ENCODE measurements around the gene ARHGAP42.
"Not testable (repeated sequence)": the region's sequence is repeated elsewhere in the genome, so short reads cannot be mapped to it uniquely, and the experiment has no call there.

Gene ARHGAP42, protein sequence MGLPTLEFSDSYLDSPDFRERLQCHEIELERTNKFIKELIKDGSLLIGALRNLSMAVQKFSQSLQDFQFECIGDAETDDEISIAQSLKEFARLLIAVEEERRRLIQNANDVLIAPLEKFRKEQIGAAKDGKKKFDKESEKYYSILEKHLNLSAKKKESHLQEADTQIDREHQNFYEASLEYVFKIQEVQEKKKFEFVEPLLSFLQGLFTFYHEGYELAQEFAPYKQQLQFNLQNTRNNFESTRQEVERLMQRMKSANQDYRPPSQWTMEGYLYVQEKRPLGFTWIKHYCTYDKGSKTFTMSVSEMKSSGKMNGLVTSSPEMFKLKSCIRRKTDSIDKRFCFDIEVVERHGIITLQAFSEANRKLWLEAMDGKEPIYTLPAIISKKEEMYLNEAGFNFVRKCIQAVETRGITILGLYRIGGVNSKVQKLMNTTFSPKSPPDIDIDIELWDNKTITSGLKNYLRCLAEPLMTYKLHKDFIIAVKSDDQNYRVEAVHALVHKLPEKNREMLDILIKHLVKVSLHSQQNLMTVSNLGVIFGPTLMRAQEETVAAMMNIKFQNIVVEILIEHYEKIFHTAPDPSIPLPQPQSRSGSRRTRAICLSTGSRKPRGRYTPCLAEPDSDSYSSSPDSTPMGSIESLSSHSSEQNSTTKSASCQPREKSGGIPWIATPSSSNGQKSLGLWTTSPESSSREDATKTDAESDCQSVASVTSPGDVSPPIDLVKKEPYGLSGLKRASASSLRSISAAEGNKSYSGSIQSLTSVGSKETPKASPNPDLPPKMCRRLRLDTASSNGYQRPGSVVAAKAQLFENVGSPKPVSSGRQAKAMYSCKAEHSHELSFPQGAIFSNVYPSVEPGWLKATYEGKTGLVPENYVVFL

GRCh38 chr11:100687054-100687629 lies at the start of gene ARHGAP42:
ARHGAP42 (plus strand) TSS chr11:100687288; CDS start chr11:100687679, 391 bp downstream.
- DNase-seq (ENCODE audit: low spot score): no peak

- no peak for DNase-seq (ENCODE audit: low spot score)
These were observed 49.4 kb upstream of the ARHGAP42 start for GRCh38 chr11:100637706-100638105.

DNA sequence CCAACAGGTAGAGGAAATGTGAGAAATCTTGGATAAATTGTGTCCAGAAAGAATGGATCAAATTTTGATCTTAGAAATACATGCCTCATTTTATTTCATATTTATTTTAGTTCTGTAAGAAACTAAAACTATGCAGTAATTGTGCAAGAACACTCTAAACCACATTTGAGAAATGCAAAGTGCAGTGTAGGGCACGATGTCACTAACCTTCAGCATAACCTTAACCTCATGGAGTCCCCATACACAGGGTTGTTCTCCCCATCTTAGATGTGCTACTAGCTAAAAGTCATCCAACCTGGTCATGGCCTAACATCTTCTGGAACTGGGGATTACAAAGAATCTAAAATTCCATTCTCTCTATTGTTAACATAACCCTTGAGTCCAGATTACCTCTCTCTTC lies 48.4 kb upstream of the ARHGAP42 start:
- no peak for DNase-seq (ENCODE audit: low spot score)

DNA sequence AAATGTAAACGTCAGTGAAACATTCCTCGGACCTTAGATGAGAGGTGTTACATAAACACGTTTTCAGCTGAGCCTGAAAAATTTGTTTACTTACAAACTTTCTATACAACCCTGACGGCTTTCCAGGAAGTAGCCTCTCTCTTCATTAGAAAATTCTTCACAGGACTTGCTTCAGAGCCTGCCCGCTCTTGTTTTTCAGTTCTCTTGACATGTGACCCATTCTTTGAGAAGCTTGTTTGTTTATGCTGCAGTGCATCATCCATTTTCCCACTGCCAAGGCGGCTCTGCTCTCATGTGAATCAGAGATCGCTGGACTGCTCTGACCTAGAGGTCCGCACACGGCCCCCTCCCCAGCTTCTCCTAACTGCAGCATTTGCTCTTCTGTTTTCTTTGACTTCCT lies 47.9 kb upstream of the ARHGAP42 start:
- DNase-seq (ENCODE audit: low spot score): no peak

- no peak for DNase-seq (ENCODE audit: low spot score)
These were observed 47.0 kb upstream of the ARHGAP42 start for GRCh38 chr11:100640071-100640470.

- no peak for DNase-seq (ENCODE audit: low spot score)
These were observed 46.4 kb upstream of the ARHGAP42 start for GRCh38 chr11:100640646-100641045.

GRCh38 chr11:100641456-100641855 lies 45.6 kb upstream of the ARHGAP42 start:
- no peak for DNase-seq (ENCODE audit: low spot score)

DNA sequence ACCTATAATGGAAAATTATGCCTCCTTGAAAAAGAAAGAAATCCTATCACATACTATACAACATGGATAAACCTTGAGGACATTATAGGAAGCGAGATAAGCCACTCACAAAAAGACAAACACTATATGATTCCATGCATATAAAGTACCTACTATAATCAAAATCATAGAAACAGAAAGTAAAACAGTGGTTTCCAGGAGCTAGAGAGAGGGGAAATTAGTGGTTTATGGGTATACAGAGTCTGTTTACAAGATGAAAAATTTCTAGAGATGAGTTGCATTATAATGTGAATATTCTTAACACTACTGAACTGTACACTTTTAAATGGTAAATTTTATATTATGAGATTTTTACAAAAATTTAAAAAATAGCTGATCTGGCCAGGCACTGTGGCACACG lies 40.5 kb upstream of the ARHGAP42 start:
- DNase-seq (ENCODE audit: low spot score): no peak

DNA sequence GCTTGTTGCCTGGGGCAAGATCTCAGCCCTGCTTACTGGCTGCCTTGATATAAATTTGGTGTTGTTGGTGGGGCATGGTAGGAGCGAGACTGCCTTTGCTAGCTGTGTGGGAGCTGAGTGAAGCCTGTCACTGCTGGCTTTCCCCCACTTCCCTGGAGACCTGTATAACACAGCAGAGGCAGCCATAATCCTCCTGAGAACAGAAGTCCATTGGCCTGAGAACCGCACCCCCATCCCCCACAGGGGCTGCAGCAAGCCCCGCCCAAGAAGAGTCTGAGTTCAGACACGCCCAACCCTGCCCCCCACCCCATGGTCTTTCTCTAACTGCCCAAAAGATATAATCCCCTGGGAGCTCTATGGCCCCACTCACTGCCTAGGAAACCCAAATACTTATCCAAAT lies 39.2 kb upstream of the ARHGAP42 start:
- DNase-seq (ENCODE audit: low spot score): no peak

- no peak for DNase-seq (ENCODE audit: low spot score)
These were observed 23.5 kb upstream of the ARHGAP42 start for GRCh38 chr11:100663583-100663982.

DNA sequence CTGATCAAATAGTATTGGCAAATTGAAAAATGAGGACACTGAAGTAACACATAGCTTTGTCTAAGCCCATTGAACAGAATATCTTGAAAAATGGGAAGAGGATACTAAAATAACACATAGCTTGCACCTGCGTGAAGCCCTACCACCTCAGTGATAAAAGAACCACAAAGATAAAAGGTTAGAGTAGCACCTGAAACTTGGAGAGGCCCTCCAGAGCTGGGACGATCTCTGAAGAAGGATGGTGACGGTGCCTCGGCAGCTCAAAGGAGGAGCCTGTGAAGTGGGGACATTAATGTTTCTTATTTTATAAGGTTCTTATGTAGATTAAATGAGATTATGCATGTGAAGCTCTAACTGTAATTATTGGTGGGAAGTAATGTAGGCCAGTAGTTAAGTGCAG lies 23.1 kb upstream of the ARHGAP42 start:
- DNase-seq (ENCODE audit: low spot score): no peak

GRCh38 chr11:100666816-100667215 lies 20.3 kb upstream of the ARHGAP42 start:
- not testable (repeated sequence) for DNase-seq (ENCODE audit: low spot score)

DNA sequence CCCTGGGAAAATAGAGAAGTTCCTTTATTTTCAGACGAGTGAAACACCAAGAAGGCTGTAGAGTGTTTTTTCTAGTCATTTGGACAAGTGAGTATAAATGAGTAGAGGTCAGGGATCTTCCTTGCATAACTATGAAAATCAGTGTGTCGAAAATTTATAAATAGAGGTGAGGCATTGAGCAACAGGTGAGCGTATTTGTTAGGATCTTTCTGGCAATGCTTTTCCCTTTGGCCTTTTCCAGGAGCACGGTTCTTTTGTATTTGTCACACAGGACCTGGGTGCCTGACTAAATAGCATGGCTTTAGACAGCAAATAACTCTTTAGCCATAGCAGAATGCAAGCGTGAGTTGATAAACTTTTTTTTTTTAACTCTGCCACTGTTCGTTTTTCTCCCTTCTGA lies 19.6 kb upstream of the ARHGAP42 start:
- DNase-seq (ENCODE audit: low spot score): no peak

- DNase-seq (ENCODE audit: low spot score): no peak
These were observed 16.9 kb upstream of the ARHGAP42 start for GRCh38 chr11:100670140-100670539.

DNA sequence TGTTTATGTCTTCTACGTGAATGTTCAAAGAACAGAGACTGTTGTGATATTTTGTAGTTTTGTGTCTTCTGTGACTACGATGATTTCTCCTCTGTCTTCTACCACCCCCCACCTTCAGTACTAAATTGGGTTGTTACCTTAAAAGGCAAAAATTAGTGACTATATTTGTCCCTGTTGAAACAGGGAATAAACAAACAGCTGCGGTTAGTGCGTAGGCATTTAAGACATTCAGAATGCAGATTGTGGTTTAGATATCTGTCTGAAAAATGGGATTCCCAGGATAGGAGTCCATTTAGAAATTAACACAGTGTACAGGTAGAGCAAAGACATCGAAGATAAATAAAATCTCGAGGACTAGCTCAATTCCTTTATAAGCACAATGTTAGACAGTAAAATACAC lies 15.6 kb upstream of the ARHGAP42 start:
- DNase-seq (ENCODE audit: low spot score): no peak

DNA sequence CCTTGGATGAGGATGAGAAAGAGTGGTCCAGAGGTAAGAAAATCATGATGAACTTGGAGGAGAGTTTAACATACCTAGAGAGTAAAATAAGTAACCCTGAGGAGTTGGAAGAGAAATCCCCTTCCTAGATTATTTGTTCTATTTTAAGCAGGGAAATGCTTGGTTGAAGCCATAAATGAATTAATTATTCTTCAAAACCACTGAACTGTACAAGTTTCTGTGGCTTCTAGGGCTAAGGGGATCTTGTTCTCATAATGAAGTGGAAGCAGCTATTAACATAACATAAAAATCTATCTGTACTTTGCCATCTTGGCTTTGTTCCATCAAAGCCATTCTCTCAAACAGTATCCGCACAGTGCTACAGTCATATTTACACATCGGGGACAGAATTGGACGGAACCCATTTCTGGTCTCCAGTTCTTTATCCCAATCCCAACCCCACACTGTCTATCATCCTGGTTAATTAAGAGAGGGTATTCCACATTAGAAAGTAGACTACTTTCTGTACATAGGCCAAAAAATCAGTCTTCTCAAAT lies 14.5 kb upstream of the ARHGAP42 start:
- no peak for DNase-seq (ENCODE audit: low spot score)

- no peak for DNase-seq (ENCODE audit: low spot score)
These were observed 14.0 kb upstream of the ARHGAP42 start for GRCh38 chr11:100673063-100673462.

GRCh38 chr11:100674212-100674611 lies 12.9 kb upstream of the ARHGAP42 start:
- DNase-seq (ENCODE audit: low spot score): no peak

GRCh38 chr11:100675115-100675650 lies 11.9 kb upstream of the ARHGAP42 start:
- no peak for DNase-seq (ENCODE audit: low spot score)

DNA sequence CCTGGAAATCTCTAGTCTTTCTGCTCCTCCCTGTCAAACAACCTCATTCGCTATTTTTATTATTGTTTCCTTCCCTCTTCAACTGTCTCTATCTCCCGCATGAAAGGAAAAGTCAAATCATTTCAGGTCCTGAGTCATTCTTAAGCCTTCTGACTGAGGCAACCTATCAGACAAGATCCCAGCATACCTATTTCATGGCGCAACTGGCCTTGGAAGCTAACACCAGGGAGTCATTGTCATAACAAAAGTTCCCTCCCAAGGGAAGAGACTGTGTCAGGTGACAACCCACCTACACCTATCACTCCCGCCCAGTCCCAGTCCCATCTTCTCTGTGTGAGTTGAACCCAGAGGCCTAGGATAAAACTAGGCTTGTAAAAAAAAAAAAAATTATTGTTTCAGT lies 10.2 kb upstream of the ARHGAP42 start:
- DNase-seq (ENCODE audit: low spot score): no peak

- DNase-seq (ENCODE audit: low spot score): no peak
These were observed 9.3 kb upstream of the ARHGAP42 start for GRCh38 chr11:100677796-100678195.

DNA sequence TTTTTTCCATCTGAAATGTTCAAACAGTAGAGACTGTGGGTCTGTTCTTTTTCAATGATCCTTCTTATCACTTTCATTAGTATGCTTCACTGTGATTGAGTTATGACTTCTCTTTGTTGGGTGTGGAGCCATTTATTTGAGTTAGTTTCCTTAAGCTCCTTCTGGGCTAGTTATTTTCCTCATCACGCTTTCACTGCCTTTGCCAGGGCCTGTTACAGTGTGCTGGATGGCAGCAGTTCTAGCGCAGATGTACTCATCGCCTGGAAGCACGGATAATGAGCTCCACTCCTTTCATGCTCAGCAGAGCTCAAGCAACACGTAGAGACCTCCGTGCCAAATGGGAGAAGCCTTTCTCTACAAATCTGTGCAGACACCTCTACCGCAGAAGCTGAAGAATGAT lies 7.0 kb upstream of the ARHGAP42 start:
- no peak for DNase-seq (ENCODE audit: low spot score)

Measured in hematopoietic multipotent progenitor cell treated with erythropoietin and hydrocortisone succinate and interleukin-3 and kit ligand, for 17 days (in vitro differentiated cells).